HG02938 (cell line): Measurements from ENCODE around the gene STOML1.
A peak's percentile ranks its signal among the peaks of the same experiment; 100 is the strongest.

Experiments
- ATAC-seq: cut with Tn5 transposase; IDR thresholded peaks from one replicate; pipeline ENCODE4 v1.9.1; 2021; ENCODE audit warnings: mild to moderate bottlenecking, moderate library complexity; ENCODE audit not compliant: unreplicated experiment

The STOML1 gene

GRCh38 chr15:73991726-73992593 lies at the start of gene STOML1:
Gene STOML1, minus strand, starts transcription at chr15:73992295. Its CDS starts 72 bp downstream, at chr15:73992223.
- peak; percentile 52 for ATAC-seq

GRCh38 chr15:74041311-74041756 lies 49.2 kb upstream of the STOML1 start:
- ATAC-seq: no peak

GRCh38 chr15:74040109-74040850 lies 48.2 kb upstream of the STOML1 start:
- ATAC-seq: no peak

- no peak for ATAC-seq
Measured at GRCh38 chr15:74039656-74040010, 47.5 kb upstream of the STOML1 start.

GRCh38 chr15:74038707-74039655 lies 46.9 kb upstream of the STOML1 start:
- no peak for ATAC-seq

GRCh38 chr15:74037171-74038117 lies 45.3 kb upstream of the STOML1 start:
- no peak for ATAC-seq

- ATAC-seq: no peak
Measured at GRCh38 chr15:74036271-74037170, 44.4 kb upstream of the STOML1 start.

GRCh38 chr15:74035121-74036017 lies 43.3 kb upstream of the STOML1 start:
- no peak for ATAC-seq

GRCh38 chr15:74034206-74034755 lies 42.2 kb upstream of the STOML1 start:
- ATAC-seq: no peak

GRCh38 chr15:74032606-74033561 lies 40.8 kb upstream of the STOML1 start:
- no peak for ATAC-seq

- no peak for ATAC-seq
Measured at GRCh38 chr15:74032046-74032445, 40.0 kb upstream of the STOML1 start.

GRCh38 chr15:74028646-74029045 lies 36.6 kb upstream of the STOML1 start:
- ATAC-seq: no peak

- no peak for ATAC-seq
Measured at GRCh38 chr15:74027688-74028087, 35.6 kb upstream of the STOML1 start.

GRCh38 chr15:74025436-74025835 lies 33.3 kb upstream of the STOML1 start:
- ATAC-seq: no peak

- no peak for ATAC-seq
Measured at GRCh38 chr15:74024687-74025086, 32.6 kb upstream of the STOML1 start.

GRCh38 chr15:74022706-74023470 lies 30.8 kb upstream of the STOML1 start:
- ATAC-seq: no peak
